KG1 (cell line): ENCODE results near the gene GDF11.

Experiments used
- DNase-seq: peaks from one replicate; lab custom pipeline; 2025; lab: John Stamatoyannopoulos, UW

GDF11 gene

GRCh38 chr12:55723516-55724225 is 19.3 kb upstream of the GDF11 start:
- no peak for DNase-seq

DNA sequence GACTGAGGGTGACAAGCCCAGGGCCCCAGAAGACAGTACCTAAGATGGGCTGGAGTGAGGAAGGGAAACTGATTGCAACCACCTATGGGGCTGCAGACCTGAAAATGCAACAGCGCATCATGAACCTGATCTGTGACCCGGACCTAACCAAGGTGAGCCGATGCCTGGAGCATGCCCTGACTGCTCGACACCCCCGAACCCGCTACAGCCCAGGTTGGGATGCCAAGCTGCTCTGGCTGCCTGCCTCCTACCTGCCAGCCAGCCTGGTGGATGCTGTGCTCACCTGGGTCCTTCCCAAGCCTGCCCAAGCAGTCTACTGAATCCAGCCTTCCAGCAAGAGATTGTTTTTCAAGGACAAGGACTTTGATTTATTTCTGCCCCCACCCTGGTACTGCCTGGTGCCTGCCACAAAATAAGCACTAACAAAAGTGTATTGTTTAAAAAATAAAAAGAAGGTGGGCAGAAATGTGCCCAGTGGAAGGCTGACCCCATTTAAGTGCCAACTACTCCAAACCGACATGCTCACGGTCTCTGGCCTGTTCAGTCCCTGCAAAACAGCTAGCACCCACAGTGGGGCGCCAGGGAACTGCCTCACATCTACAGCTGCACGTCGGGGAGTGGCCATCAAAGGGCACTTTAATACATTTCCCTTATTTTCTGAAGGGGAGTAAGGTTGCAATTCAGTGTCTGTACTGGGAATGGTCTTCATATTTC is 18.5 kb upstream of the GDF11 start:
- DNase-seq, result no peak

DNA sequence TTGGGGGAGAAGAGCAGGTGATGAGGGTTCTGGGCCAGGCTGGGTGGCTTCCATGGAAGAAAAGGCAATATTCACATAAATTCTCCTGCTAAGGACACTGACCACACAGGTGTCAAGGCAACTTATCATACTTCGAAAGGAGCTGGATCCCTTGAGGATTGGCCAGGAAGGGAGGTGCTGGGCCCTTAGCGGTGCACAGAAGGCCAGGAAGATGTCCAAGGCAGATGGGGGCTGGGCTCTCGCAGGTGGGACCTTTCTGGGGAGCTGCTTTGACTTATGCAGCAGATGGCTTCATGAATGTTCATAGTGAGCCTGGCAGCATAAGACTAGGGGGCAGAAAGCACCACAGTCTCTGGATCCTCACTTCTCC is 18.0 kb upstream of the GDF11 start:
- DNase-seq, result no peak

GRCh38 chr12:55725556-55725955 is 17.4 kb upstream of the GDF11 start:
- DNase-seq, result no peak

- DNase-seq, result no peak
These were observed 16.0 kb upstream of the GDF11 start for GRCh38 chr12:55726971-55727370.

GRCh38 chr12:55727643-55728185 is 15.2 kb upstream of the GDF11 start:
- no peak for DNase-seq

GRCh38 chr12:55728186-55728938 is 14.6 kb upstream of the GDF11 start:
- no peak for DNase-seq

DNA sequence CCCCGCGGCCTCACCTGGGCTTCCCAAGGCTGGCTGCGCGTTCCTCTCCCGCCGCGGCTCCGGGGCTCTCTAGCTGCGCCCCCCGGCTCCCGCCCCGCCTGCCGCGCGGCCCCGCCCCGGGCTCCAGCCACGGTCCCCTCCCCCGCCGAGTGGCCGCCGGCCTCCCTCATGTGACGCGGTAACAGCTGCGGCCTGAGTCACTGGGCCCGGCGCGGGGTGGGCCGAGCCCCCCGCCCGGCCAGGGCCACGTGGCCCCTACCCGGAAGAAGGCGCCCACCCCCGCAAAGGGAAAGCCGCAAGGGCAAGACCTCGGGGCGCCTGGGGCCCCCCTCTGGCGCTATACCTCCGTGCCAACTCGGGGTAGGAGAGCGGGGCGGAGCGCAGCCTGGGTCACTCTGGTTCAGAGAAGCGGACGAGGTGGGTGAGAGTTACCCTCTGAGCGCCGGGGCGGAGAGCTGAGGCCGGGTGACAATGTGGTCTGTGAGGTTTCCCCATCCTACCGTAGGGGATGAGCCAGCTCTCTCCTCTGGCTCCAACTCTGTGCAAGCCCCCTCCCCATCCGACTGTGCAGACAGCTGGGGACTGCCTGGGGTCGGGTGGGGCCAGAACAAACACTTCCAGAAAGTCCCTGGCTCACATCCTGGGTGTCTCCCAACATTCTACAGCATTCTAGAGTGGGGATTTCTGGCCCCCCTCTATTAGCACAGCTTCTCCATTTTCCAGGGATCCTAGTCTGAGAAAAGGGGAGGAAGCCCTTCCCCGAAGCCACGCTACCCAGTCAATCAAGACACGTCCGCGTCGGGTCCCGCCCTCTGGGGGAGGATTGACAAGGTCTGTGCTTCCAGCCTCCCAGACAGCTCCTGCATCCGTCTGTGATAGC is 13.7 kb upstream of the GDF11 start, which contains the start of gene CD63:
Gene CD63 (minus strand): TSS at position 71 of the 880 bp plus-strand sequence. CDS start 668 bp downstream, outside the sequence.
- DNase-seq, result peak; percentile 55

DNA sequence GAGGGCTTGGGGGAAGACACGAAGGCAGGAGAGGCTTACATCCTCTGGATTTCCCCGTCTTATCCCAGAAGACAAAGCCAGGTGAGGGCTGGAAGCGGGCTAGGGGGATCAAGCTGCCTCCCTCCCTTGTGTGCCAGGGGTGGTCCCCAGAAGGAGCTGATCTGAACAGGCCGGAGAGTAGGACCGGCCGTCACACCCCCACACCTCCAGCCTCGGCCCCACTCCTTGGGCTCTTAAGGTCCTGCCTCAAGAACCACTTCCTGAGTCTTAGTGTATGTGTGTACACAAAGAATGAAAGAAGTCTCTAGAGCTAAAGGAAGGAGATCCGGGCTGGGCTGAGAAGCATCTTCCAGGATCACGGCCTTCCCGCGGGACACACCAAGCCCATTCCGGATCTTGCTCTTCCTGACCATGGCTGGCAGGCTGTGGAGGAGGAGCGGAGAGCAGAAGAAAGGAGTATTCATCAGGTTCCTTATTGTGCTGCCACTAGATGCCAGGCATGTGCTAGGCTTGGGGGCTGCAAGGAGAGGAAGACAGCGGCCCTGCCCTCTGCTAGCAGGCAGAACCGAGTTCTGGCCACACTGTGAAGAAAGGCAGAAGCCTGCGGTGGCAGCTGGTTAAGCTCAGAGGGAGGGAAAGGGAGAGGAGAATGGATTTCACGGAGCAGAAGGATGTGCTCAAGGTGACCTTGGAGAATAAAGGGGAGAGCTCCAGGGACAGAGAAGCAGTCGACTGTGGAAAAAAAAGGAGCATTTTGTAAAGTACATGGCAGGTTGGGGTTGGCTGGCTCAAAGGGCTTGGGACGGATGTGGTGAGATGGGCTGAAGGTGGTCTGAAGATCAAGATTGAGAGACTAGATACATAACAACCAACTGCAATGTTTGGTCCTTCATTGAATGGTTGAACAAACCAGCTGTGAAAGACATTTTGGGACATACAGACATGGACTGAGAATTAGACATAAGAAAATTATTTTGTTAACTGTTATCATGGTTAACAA is 12.8 kb upstream of the GDF11 start:
- DNase-seq, result no peak

DNA sequence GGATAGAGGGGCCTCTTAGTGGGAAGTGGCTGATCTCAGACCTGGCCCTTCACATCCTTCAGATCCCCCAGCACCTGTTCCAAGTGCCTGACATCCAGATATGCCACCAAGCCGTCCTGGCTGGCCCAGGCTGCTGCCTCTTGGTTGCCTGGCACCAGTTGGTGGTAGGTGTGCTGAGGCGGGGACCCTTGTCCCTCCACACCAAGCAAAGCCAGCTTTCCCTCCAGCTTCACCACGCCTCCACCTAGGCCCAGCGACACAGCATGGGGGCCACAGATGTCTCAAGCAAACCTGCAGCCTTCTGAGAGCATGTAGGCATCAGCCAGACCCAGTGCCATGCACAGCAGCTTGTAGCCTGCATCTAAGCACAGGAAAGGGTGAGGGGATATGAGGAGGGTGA is 10.6 kb upstream of the GDF11 start:
- no peak for DNase-seq

GRCh38 chr12:55733021-55733555 is 9.8 kb upstream of the GDF11 start:
- no peak for DNase-seq

DNA sequence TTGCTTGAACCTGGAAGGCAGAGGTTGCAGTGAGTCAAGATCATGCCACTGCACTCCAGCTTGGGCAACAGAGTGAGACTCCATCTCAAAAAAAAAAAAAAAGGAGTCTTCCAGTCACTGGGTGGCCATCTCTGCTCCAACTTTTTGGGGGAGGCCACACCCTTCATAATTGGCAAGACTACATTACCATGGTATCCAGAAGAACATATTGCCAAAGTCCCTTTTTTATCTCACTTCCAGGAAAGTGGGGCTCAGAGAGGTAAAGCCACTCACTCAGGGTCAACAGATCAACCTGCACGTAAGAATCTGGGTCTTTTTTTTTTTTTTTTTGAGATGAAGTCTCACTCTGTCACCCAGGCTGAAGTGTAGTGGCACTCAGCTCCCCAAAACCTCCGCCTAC is 9.1 kb upstream of the GDF11 start:
- DNase-seq, result no peak

GRCh38 chr12:55734595-55734994 is 8.3 kb upstream of the GDF11 start:
- DNase-seq, result no peak

GRCh38 chr12:55736076-55736475 is 6.8 kb upstream of the GDF11 start:
- DNase-seq, result no peak

GRCh38 chr12:55736780-55737580 is 5.9 kb upstream of the GDF11 start:
- DNase-seq, result peak; percentile 29

DNA sequence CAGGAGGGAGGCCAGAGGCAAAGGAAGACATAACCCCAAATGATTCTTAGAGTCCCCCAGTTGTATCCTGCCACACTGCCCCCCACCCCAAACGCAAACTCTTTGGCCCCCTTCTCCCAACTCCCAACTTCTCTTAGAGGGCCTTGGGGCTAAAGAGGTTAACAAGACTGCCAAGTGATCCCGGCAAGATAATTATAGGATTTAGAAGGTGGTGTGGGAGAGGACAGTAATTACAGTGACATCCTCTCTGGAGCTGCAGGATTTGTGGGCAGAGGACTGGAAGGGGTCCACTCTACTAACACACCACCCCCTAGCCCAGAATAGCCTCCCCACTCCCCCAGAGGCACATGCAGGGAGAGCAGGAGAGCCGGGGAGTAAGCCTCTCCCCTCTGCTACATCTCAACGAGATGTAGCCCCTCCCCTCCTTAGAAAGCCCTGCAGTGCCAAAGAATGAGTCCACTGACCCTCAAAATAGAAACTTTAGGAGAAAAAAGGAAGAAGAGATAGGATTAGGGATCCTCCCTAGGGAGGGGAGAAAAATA is 5.3 kb upstream of the GDF11 start:
- DNase-seq, result no peak

DNA sequence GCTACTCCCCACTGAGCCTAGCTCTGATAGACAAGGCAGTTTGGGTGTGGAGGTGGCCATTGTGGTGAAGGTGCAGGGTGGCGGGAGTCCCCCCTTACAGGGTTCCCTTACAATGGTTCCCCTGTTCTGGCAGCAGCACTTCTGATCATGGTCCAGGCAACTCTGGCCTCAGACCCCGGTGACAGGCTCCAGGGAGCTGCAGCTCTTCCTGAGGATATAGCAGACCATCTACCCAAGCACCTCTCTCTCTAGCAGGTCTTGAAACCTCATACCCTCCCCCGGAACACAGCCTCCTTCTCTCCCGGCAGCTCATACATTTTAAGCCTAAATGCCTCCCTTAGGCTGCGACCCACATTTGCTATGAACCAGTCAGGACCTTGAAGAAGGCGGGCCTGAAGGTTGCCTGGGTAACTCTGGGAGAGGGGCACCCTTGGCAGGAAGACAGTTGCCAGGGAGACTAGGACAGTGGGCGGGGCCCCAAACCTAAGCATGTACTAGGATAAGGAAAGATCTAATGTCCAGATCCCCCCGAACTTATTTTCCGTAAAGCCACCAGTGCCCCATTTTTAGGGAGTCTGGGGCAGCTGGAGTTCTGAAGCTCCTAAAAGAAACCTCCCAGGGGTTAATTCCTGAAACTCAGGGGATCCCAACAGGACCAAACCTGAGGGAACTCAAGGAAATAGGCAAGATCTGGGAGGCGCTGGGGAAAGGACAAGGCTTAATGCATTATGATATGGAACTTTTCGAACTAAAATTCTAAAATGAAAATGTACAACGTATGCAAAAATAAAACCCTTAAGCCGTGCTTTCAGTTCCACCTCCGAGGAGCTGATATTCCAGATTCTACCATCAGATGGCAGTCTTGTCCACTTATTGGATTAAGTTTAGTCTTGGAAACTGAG is 4.5 kb upstream of the GDF11 start:
- peak; percentile 60 for DNase-seq

GRCh38 chr12:55739025-55739378 is 3.9 kb upstream of the GDF11 start:
- no peak for DNase-seq
